Endothelial cell of umbilical vein (primary cell): Measurements from ENCODE around the gene DSE.

ENCODE experiments used
- CTCF ChIP-seq, 2 donors: IDR thresholded peaks; 1 replicate in 1 of 2; 2 replicates in 1 of 2; pipeline ENCODE4 v1.5.1; 2011; ENCODE audit warnings: low read length in 2 of 2, mild to moderate bottlenecking in 2 of 2, moderate library complexity in 2 of 2, control low read depth in 1 of 2, inconsistent platforms in 1 of 2, low read depth in 1 of 2; ENCODE audit not compliant: insufficient read depth in 1 of 2; ENCODE audit errors: extremely low read depth in 1 of 2
- EZH2 ChIP-seq: IDR thresholded peaks from 2 replicates; pipeline ENCODE4 v1.6.1; 2012; ENCODE audit warnings: borderline replicate concordance, low read depth, mild to moderate bottlenecking, moderate library complexity, low read length, inconsistent platforms; ENCODE audit not compliant: severe bottlenecking
- FOS ChIP-seq: IDR thresholded peaks from 2 replicates; pipeline ENCODE4 v1.6.1; 2011; ENCODE audit warnings: mild to moderate bottlenecking, low read length, moderate library complexity, borderline replicate concordance; ENCODE audit not compliant: insufficient read depth
- GATA2 ChIP-seq: IDR thresholded peaks from 2 replicates; pipeline ENCODE4 v1.7.0; 2011; ENCODE audit warnings: low read depth, mild to moderate bottlenecking, moderate library complexity, mixed read lengths, low read length; ENCODE audit not compliant: insufficient read length, insufficient read depth
- MAX ChIP-seq: IDR thresholded peaks from 2 replicates; pipeline ENCODE4 v1.6.1; 2011; ENCODE audit not compliant: insufficient read depth, insufficient read length
- MYC ChIP-seq: IDR thresholded peaks from one replicate; pipeline ENCODE4 v1.6.1; 2011; ENCODE audit warnings: mild to moderate bottlenecking, low read depth, low read length
- POLR2A ChIP-seq: IDR thresholded peaks from 2 replicates; pipeline ENCODE4 v1.6.1; 2012; ENCODE audit warnings: low read depth, mild to moderate bottlenecking, control low read depth, low read length
- POLR2AphosphoS5 ChIP-seq: IDR thresholded peaks from 2 replicates; pipeline ENCODE4 v1.6.1; 2012; ENCODE audit warnings: low read depth, mild to moderate bottlenecking, control low read depth, low read length, moderate library complexity; ENCODE audit not compliant: insufficient read depth

- TF ChIP-seq POLR2A (no peak), CTCF (IDR thresholded peaks at IDR 0.05; ENCODE audit: extremely low read depth in 1 of 2, insufficient read depth in 1 of 2, low read depth in 1 of 2, low read length in 2 of 2) (no peak), POLR2AphosphoS5 (no peak), MAX (no peak), EZH2 (no peak), MYC (no peak), GATA2 (no peak), FOS (no peak)
These were observed 49.6 kb downstream of the DSE start for GRCh38 chr6:116420341-116420740.
